GM21529 (cell line): ENCODE results near the gene GALNT8.
"Not testable (repeated sequence)": the region's sequence is repeated elsewhere in the genome, so short reads cannot be mapped to it uniquely, and the experiment has no call there.

Experiments
- ATAC-seq: cut with Tn5 transposase; IDR thresholded peaks from one replicate; pipeline ENCODE4 v1.9.1; 2021; ENCODE audit not compliant: unreplicated experiment

The GALNT8 gene, protein sequence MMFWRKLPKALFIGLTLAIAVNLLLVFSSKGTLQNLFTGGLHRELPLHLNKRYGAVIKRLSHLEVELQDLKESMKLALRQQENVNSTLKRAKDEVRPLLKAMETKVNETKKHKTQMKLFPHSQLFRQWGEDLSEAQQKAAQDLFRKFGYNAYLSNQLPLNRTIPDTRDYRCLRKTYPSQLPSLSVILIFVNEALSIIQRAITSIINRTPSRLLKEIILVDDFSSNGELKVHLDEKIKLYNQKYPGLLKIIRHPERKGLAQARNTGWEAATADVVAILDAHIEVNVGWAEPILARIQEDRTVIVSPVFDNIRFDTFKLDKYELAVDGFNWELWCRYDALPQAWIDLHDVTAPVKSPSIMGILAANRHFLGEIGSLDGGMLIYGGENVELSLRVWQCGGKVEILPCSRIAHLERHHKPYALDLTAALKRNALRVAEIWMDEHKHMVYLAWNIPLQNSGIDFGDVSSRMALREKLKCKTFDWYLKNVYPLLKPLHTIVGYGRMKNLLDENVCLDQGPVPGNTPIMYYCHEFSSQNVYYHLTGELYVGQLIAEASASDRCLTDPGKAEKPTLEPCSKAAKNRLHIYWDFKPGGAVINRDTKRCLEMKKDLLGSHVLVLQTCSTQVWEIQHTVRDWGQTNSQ

DNA sequence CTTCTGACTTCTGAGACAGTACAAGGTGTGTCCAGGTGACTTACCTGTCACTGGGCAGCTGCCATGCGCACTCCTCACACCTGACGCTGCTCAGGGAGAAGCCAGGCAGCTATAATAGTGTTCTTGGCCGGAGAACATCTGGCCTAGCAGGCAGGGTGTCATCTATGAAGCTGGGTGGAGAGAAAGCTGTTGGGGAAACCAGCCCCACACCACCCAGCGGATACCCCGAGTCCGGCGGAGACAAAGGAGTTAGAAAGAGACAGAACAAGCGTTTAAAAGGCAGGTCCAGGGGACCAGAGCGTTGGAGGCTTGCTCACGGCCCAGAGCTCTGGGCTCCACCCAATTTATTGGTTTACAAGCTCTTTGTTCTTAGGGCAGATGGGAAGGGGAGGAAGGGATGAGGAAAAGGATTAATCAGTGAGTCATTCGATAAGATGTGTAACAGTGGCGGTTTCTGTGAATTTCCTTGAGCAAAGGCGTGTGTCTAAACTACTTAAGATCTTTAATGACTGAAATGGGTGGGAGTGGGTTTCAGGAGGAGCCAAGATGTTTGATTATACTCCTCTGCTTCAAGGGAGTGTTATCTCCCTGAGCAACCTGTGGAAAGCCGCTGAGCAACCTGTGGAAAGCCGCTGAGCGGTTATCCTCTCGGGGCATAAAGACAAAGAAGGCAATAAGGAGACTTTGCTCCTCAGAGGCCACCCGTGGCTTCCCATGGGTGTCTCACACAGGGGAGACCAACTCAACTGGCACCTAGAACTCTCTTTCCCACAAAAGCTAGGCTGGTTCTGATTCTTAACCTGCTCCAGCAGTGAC, at the start of gene GALNT8:
Gene GALNT8 (plus strand): TSS at position 580 of the 816 bp plus-strand sequence. CDS start 278 bp downstream, outside the sequence.
- ATAC-seq: no peak

DNA sequence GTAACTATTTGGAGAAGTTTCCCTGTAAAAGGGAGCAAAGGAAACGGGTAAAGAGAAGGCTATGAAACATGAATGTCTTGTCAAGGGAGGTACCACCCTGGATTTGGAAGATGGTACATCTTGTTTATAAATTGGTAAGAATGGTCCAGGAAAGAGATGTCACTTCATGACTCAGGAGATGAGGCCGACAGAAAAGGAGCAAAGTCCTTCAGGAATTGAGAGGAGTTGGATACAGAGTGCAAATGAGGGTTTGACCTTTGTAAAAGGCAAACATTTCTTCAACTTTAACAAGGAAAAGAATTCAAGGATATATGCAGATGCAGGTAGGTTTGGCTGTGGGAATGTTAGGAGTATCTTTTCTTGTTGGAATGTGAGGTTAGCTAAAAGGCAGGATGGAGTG, 40.5 kb upstream of the GALNT8 start:
- ATAC-seq: no peak

DNA sequence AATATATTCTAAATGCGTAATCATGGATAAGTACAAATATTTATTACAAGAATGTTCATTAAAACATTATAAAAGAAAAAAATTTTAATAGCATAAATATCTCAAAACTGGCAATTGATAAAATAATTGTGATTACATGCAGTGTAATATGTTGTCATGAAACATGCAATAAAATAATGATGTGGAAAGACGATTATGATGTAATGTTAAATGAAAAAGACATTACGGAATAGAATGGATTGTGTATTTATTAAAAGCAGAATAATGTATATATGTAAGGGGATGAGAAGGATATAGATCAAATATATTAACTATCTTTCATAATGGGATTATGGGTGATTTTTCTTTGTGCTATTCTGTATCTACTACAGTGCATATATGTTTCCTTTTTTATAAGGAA, 38.5 kb upstream of the GALNT8 start:
- ATAC-seq: no peak

DNA sequence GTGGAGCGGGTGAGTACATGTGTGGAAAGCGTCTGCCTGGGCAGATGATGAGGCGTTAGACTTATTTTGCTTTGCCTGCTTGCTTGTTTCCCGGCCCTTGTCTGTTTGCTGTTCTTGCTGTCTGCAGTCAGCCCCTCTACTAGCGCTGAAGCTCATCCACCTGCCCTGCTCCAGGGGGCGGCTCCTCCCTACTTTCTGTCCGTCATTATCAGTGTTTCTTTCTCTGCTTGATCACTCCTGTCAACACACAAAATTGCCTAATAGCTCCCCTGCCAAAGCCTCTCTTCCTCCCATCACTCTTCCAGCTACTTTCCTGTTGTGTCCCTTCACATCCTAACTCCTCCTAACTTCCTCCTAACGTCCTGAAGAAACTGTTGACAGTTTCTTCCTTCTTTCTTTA, 34.9 kb upstream of the GALNT8 start:
- no peak for ATAC-seq

DNA sequence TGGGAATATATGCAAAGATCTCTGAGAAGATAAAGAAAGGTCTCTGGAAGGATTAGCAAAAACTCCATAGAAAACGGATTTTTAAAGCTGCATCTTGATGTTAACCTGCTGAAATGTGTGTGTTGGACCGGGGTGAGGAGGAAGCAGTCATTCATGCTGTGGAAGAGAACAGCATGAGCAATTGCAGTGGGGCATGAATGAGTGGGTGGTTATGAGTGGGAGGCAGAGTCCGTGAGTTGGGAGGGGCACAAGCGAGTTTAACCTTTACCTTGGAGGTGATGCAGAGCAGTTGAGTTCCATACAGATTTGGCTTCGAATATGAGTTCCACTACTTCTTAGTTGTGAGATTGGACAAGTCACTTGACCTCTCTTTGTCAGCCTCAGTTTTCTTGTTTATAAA, 29.4 kb upstream of the GALNT8 start:
- ATAC-seq: no peak

GRCh38 chr12:4700621-4701026, 19.6 kb upstream of the GALNT8 start:
- no peak for ATAC-seq

DNA sequence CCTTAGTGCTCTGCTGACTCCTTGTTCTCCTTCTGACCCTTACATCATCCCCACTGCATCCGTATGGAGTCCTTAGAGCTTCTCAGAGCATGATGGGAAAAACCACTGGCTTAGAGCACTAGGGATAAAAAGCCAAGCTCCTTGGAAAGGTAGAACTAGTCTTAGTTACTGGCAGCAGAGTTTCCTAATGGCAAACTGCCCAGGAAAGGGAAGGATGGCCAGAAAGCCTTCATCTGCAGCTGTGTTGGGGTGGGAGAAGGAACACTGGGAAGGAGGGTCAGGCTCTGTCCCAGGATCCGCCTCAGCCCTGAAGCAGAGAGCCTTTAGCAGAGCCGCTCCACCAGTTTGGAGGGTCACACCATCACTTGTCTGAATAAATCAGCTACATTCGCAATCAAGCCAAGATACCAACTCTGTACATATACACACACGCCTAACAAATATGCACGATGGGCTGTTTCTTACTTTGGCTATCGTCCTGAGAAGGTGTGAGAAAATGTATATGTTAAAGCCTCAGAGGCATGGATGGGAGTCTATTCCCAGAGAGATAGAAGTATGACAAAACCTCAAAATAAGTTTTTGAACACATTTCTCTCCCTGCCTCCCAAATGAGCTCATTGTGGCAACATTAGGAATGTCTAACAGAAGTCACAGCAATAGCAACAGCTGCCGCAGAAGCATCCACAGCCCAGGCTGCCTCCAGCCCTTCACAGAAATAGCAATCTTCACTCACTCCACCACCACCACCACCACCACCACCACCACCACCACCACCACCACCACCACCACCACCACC, 18.6 kb upstream of the GALNT8 start:
- no peak for ATAC-seq

DNA sequence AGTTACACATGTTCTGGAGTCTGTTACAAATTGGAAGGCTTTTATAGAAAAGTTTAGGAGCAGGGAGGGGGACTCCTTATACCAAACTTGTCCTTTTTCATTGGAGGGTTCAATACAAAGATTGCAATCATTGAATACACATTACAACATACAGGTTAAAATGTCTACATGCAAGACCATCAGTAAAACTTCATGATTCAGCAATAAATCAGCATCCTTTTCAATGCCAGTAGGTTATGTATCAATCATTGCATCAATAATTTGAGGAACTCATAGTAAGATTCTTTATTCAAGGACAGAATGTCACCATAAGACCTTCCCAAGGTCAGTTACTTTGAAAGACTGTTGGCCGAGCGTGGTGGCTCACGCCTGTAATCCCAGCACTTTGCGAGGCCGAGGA, 16.5 kb upstream of the GALNT8 start:
- ATAC-seq: no peak

DNA sequence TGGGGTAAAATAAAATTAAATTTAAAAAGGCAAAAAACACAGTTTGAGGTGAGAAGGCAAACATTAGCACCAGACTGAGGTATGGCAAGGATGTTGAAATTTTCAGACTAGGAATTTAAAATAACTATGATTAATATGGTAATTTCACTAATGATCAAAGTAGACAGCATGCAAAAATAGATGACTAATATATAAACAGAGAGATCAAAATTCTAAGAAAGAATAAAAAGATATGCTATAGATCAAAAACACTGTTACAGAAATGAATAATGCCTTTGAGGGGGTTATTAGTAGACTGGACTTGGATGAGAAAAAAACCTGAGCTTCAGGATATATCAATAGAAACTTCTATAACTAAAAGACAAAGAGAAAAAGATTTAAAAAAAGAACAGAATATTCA, 14.4 kb upstream of the GALNT8 start:
- no peak for ATAC-seq

- ATAC-seq: no peak
These were observed 12.9 kb upstream of the GALNT8 start for GRCh38 chr12:4707306-4707705.

DNA sequence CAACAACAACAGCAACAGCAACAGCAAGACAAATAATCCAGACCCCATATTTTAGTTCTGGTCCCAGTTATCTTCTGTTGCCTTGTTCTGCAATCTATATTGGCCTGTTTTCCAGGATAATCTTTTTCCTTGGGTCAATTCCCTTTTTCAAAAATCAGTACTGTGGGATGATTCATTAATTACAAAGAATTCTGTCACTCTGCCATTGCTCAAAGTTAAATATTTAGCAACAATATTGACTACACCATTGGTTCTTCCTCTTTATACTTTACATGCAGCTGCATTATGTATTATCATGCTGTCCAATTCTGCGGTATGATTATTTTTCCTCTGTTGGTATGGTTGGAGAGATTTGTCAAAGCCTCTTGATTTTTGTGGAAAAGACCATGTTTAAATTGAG, 10.1 kb upstream of the GALNT8 start:
- no peak for ATAC-seq

DNA sequence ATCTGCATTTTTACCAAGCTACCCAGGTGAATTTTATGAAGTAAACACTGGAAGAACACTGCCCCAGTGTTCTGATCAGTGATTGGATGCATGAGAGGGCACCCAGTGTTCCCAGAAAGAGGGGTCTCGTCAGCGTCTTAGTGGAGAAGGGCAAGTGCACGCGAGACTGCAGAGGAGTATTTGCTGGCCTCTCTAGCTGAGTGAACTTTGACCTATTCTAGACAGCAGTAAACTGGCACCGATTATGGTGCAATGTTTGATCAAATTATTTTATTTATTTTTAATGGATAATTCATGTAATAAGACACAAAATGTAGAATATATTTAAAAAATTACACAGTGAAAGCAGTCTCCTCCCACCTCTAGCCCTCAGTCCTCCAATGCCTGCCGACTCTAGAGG, 5.3 kb upstream of the GALNT8 start:
- no peak for ATAC-seq

DNA sequence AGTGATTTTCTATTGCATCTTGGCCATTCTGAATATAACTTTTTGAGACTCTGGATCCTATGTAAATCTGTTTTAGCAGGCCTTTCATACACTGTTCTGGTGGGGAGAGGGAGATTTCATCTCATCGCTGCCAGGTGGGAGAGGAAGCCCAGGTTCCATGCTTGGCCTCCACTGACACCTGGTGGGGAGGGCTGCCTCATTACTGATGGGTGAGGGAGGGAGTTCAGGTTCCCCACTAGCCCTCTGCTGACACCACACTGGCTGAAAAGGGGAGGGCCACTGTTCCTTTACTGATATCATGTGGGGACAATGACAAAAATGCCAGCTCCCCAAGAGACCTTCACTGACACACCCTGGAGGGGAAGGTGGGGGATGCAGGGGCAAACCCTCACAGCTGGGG, 2.4 kb upstream of the GALNT8 start:
- no peak for ATAC-seq

- ATAC-seq: no peak
These were observed 416 bp downstream of the GALNT8 start for GRCh38 chr12:4720637-4720995.

DNA sequence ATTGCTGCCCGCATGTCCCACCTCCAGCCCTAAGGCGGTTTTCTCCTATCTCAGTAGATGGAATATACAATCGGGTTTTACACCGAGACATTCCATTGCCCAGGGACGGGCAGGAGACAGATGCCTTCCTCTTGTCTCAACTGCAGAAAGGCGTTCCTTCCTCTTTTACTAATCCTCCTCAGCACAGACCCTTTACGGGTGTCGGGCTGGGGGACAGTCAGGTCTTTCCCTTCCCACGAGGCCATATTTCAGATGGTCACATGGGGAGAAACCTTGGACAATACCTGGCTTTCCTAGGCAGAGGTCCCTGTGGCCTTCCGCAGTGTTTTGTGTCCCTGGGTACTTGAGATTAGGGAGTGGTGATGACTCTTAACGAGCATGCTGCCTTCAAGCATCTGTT, 1.4 kb downstream of the GALNT8 start:
- ATAC-seq: not testable (repeated sequence)

DNA sequence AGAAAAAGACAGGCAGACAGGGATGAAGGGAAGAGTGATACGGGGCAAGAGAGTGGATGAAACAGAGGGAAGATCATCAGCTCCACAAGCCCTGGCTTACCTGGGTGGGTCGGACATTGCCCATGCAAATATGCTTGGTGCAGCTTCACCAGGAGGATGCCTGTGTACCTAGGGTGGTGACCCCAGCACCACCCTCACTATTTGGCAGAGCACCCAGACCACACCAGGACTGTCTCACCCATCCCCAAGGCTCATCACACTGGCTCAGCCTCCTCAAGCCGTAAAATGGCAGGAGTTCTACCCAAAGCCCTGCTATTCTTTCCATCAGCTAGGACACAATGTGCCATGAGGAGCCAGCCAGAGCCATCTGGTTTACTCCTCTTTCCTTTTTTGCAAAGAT, 3.0 kb downstream of the GALNT8 start:
- no peak for ATAC-seq

GRCh38 chr12:4725057-4725456, 4.9 kb downstream of the GALNT8 start:
- ATAC-seq: no peak

- ATAC-seq: no peak
These were observed 14.6 kb downstream of the GALNT8 start for GRCh38 chr12:4734625-4735340.

DNA sequence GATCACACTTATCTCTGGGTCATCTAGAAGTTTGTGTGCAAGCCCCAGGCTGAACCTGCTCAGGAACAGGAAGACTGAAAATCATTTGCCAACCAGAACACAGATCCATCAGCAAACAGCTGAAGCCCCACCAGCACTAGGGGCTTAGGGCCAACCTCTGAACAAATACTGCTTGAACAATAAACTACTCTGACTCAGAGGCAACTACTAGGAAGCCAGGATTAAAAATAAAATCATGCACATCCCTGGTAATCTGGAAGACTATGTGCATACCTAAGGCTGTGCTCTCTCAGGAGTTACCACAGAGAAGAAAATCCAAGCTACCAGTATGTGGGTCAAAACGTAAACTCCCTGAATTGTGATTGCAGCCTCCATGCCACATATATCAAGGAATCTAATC, 15.9 kb downstream of the GALNT8 start:
- no peak for ATAC-seq

DNA sequence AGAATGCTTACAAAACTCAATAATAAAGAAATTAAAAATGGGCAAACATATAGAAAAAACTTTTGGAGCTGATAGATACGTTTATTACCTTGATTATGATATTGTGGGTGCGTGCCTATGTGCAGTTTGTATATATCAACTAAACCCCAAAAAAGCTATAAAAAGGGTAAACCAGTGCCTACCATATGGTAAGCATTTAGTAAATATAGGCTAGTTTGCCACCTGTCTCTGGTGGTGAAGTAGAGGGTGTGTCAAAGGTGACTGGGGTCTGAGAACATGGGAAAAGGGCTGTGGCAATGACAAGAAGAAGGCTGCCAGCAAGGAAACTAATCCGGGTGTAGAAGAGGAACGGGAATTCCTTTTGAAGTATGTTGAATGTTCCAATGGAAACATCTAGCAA, 18.3 kb downstream of the GALNT8 start:
- ATAC-seq: no peak
